ENCODE measurements around the gene EYA2. TPM values are rescaled to one million over a fixed set of nuclear protein-coding genes. Genes with fewer than 3 reads are reported as not detected.

EYA2 gene
- total and polyA plus RNA-seq, 2 of the 4 experiments (the other 2 are of a cell fraction): 2.3 to 5.4 TPM

GRCh38 chr20:46940616-46941015 is 46.0 kb downstream of the EYA2 start:
- H4K20me1 ChIP-seq (ENCODE audit: insufficient read depth, low read length): no peaks in the 10 kb centered on the region
- no peak overlapping the region for H3K56ac ChIP-seq (ENCODE audit: extremely low read depth, insufficient read depth, low read length)
- H3K4me1 ChIP-seq (ENCODE audit: control insufficient read depth, insufficient read depth, low read length): peaks cover 7% of the 10 kb centered on the region
- H3K23ac ChIP-seq (ENCODE audit: low read depth, low read length): no peak overlapping the region
- no peak overlapping the region for H3K27ac ChIP-seq (ENCODE audit: insufficient read depth, low read length)
- ATAC-seq (ENCODE audit: low read depth) (no peak), DNase-seq (no peak)
- ChIA-PET POLR2A (ENCODE audit: unreplicated experiment) (no interaction called here), CTCF (no interaction called here)
- H3K9ac ChIP-seq (ENCODE audit: low read depth, low read length): no peak overlapping the region
- no peak overlapping the region for H3K4me2 ChIP-seq (ENCODE audit: low read depth, low read length)
- no peak overlapping the region for H4K91ac ChIP-seq (ENCODE audit: insufficient read depth, low read depth, low read length)
- WGBS, 2 experiments (ENCODE audit: extremely low coverage in 2 of 2, insufficient read length in 1 of 2): no CpG with 5 or more reads among the region's 10 CpGs
- H4K5ac ChIP-seq (ENCODE audit: low read depth, low read length): no peak overlapping the region
- in situ Hi-C loops (cut with MboI; ENCODE audit: low sequenced_read_pairs) (no loop called here), dilution Hi-C loops (cut with HindIII; ENCODE audit: low sequenced_read_pairs, unreplicated experiment) (no loop called here), intact Hi-C loops (cut with micrococcal nuclease) (no loop called here)
- H2BK20ac ChIP-seq (ENCODE audit: low read depth, low read length): no peak overlapping the region
- H3K18ac ChIP-seq (ENCODE audit: low read depth, low read length): no peak overlapping the region
- H3K27me3 ChIP-seq (ENCODE audit: control insufficient read depth, insufficient read depth, low read length): no peaks in the 10 kb centered on the region
- no peak overlapping the region for H3K4ac ChIP-seq (ENCODE audit: low read depth, low read length)
- H2AK5ac ChIP-seq (ENCODE audit: low read depth, low read length): no peak overlapping the region
- no peak overlapping the region for H3K14ac ChIP-seq (replicated peaks; ENCODE audit: low read depth, low read length)
- BruUV-seq (replicated peaks): no TSS peak
- H3K4me3 ChIP-seq (ENCODE audit: insufficient read depth, low read depth, low read length): no peak overlapping the region
- TF ChIP-seq MXI1 (IDR thresholded peaks at IDR 0.05; ENCODE audit: borderline replicate concordance, low read depth, low read length) (no peak), MAFK (IDR thresholded peaks at IDR 0.05; ENCODE audit: low read depth, low read length) (no peak), CHD1 (IDR thresholded peaks at IDR 0.05; ENCODE audit: low read depth, low read length) (no peak), ELK1 (IDR thresholded peaks at IDR 0.05; ENCODE audit: borderline replicate concordance, low read depth, low read length) (no peak), BHLHE40 (IDR thresholded peaks at IDR 0.05; ENCODE audit: low read depth, low read length) (no peak), SMC3 (IDR thresholded peaks at IDR 0.05; ENCODE audit: low read depth, low read length) (no peak)
- no peak overlapping the region for H2BK15ac ChIP-seq (ENCODE audit: low read depth, low read length)
- H2BK120ac ChIP-seq (ENCODE audit: low read depth, low read length): no peak overlapping the region
- H3K9me3 ChIP-seq (ENCODE audit: control insufficient read depth, insufficient read depth, low read length): no peaks in the 10 kb centered on the region
- H3K36me3 ChIP-seq (ENCODE audit: control insufficient read depth, insufficient read depth, low read length): no peaks in the 10 kb centered on the region
- 0 out of 2 replicates have a peak, but pooled peaks cover 5% of the 10 kb centered on the region for H3K9me1 ChIP-seq (ENCODE audit: insufficient read depth, low read length)
- no peak overlapping the region for H4K8ac ChIP-seq (ENCODE audit: low read depth in 2 of 2, low read length in 2 of 2)
- no peak overlapping the region for H2BK5ac ChIP-seq (ENCODE audit: low read depth, low read length, poor library complexity, severe bottlenecking)
- H2AFZ ChIP-seq (replicated peaks; ENCODE audit: low read length, poor library complexity): no peak overlapping the region
- 0 out of 4 replicates have a peak, but pooled peaks cover 0 to 3% of the 10 kb centered on the region in 2 experiments for H3K79me1 ChIP-seq (ENCODE audit: low read depth in 1 of 2, low read length in 2 of 2)
- H2AK9ac ChIP-seq (replicated peaks; ENCODE audit: low read depth, low read length, poor library complexity): no peak overlapping the region

Measured in IMR-90 (cell line).